Measurements from ENCODE around the gene CYP2W1. TPM values are rescaled to one million over a fixed set of nuclear protein-coding genes. Genes with fewer than 3 reads are reported as not detected.

CYP2W1 gene
- total and polyA plus RNA-seq, 2 experiments from 2014 or later = not detected

DNA sequence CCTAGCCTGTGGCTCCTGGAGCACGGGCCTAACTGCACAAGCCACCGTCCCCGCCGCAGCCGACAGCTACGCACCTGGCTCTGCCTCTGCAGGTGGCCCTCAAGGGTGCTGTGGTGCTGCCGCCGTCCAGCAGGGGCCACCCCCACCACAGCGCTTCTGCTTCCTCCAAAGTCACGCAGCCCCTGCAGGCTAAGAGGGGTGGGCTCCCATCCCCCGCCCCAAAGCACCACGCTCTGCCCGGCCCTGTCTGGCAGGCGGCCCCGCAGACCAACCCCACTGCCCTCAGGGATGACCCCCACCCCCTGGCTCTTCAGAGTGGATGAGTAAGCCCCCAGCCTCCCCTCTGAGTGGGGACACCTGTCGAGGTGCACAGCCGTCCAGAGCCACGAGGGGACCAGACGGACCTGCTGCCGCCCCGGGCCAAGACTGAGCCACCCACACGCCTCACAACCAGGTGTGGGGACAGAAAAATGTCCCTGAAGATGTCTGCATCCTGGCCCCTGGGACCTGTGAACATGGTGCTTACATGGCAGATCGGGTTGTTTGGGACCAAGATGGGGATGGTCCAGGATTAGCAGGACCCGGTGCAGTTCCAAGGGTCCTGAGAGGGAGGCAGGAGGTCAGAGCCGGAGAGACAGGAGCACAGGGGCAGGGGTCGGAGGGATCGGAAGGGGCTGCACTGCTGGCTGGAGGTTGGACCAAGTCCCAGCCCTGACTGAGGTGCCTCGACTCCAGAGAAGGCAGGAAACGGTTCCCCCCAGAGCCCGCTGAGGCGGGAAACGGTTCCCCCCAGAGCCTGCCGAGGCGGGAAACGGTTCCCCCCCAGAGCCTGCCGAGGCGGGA lies 19.5 kb upstream of the CYP2W1 start:
- Histone ChIP-seq H3K36me3 (ENCODE audit: low read depth) (peaks cover 6% of the 10 kb centered on the region; the same call in 1 of the 2 replicates), H3K4me2 (ENCODE audit: unreplicated experiment) (no peak overlapping the region), H3K9me3 (ENCODE audit: low read depth) (no peaks in the 10 kb centered on the region), H3K4me3 (no peak overlapping the region), H3K9me2 (ENCODE audit: insufficient read depth) (no peaks in the 10 kb centered on the region), H3K27me3 (replicated peaks; ENCODE audit: insufficient read depth) (peaks cover 4% of the 10 kb centered on the region; the same call in 1 of the 2 replicates), H4K20me1 (ENCODE audit: insufficient read depth) (no peaks in the 10 kb centered on the region), H2AFZ (no peak overlapping the region), H3K27ac (no peak overlapping the region), H3K4me1 (ENCODE audit: insufficient read depth) (peaks cover 7% of the 10 kb centered on the region), H3K79me2 (ENCODE audit: insufficient read depth) (no peaks in the 10 kb centered on the region), H3F3A (ENCODE audit: insufficient read depth) (peaks cover 10% of the 10 kb centered on the region), H3K9ac (no peak overlapping the region)
- DNase-seq = no peak
- in situ Hi-C loops (cut with MboI) = no loop called here
- 52 to 53% methylated on average over 22 to 35 of the region's 37 CpGs for WGBS, 2 experiments (ENCODE audit: low coverage in 1 of 2, low lambda C conversion rate in 2 of 2, missing lambda C conversion rate in 2 of 2)
- TF ChIP-seq EZH2 (IDR thresholded peaks at IDR 0.05; ENCODE audit: insufficient read depth, poor library complexity, severe bottlenecking) (no peak), EZH2phosphoT487 (IDR thresholded peaks at IDR 0.05; ENCODE audit: insufficient read depth, low read depth) (no peak)

DNA sequence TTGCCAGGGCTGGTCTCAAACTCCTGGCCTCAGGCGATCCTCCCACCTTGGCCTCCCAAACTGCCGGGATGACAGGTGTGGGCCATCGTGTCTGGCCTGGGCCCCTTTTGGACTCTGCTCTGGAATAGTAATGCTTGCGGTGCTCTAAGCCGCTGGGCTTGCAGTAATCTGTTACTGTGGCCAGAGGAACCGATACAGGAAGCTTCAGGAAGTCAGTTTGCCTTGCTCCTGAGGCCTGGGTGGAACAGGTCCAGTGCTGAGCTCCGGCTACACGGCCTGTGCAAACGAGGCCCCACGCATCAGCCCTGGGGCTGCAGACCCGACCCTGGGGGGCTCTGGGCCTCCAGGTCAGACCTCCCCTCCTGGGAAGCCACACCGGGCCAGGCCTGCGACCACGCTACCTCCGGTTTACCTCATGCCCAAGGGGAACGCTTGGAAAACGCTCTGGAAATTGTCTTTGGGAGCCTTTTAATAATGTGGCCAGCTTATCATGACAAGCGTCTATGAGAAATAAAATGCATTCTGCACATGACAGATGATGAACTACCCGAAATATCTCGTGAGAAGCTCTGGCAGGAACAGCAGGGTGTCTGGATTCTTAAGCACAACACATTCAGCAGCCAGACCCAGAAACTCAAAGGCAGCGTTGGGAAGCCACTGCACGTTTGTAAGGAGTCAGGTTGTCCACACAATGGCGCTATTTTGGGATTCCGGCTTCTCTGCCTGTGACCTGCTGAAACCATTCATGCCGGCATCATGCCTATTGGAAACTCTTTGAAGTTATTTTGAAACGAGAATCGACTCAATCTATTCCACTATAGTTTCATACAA lies 18.4 kb upstream of the CYP2W1 start:
- Histone ChIP-seq H3K79me2 (ENCODE audit: insufficient read depth) (peaks cover 10% of the 10 kb centered on the region; the same call in 1 of the 2 replicates), H3K4me3 (no peak overlapping the region), H3K36me3 (ENCODE audit: low read depth) (peaks cover 11% of the 10 kb centered on the region; the same call in 1 of the 2 replicates), H3F3A (ENCODE audit: insufficient read depth) (peaks cover 15% of the 10 kb centered on the region), H3K9me2 (ENCODE audit: insufficient read depth) (no peaks in the 10 kb centered on the region), H3K4me2 (ENCODE audit: unreplicated experiment) (no peak overlapping the region), H3K9me3 (ENCODE audit: low read depth) (no peaks in the 10 kb centered on the region), H4K20me1 (ENCODE audit: insufficient read depth) (no peaks in the 10 kb centered on the region), H3K27ac (no peak overlapping the region), H3K27me3 (replicated peaks; ENCODE audit: insufficient read depth) (no peaks in the 10 kb centered on the region; the same call in 1 of the 2 replicates), H3K9ac (no peak overlapping the region), H2AFZ (no peak overlapping the region), H3K4me1 (ENCODE audit: insufficient read depth) (peaks cover 7% of the 10 kb centered on the region)
- DNase-seq = peak; percentile 81
- 8 to 9% methylated on average over 26 to 27 of the region's 27 CpGs for WGBS, 2 experiments (ENCODE audit: low coverage in 1 of 2, low lambda C conversion rate in 2 of 2, missing lambda C conversion rate in 2 of 2)
- in situ Hi-C loops (cut with MboI) = no loop called here
- TF ChIP-seq EZH2phosphoT487 (IDR thresholded peaks at IDR 0.05; ENCODE audit: insufficient read depth, low read depth) (no peak), EZH2 (IDR thresholded peaks at IDR 0.05; ENCODE audit: insufficient read depth, poor library complexity, severe bottlenecking) (no peak)

DNA sequence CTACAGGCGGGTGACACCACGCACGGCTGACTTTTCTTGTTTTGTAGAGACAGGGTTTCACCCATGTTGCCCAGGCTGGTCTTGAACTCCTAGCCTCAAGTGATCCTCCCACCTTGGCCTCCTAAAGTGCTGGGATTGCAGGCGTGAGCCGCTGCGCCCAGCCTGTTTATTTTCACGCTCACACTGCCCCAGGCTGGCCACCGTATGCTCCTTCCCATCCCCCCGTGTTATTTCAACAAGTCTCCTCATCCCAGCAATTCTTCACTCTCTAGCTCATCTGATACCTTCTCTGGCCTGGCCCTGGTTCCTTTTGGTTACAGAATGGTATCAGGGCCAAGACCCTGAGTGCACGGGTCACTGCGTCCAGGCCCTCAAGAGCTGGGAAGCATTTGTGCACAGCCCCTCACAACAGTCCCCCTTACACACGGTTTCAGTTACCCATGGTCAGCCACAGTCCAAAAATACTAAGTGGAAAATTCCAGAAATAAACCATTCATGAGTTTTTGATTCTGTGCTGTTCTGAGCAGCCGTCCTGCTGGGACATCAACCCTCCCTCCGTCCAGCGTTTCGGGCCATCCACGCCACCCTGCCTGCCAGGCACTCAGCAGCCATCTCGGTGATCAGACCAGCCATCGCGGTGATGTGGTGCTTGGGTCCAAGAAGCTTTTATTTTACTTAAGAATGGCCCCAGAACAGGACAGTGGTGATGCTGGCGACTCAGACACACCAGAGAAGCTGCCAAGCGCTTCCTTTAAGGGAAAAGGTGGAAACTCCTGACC lies 16.5 kb upstream of the CYP2W1 start:
- Histone ChIP-seq H3K27me3 (replicated peaks; ENCODE audit: insufficient read depth) (no peaks in the 10 kb centered on the region), H3K4me3 (no peak overlapping the region), H3K27ac (no peak overlapping the region), H4K20me1 (ENCODE audit: insufficient read depth) (no peaks in the 10 kb centered on the region), H3K4me2 (ENCODE audit: unreplicated experiment) (no peak overlapping the region), H3K9ac (no peak overlapping the region), H3K9me3 (ENCODE audit: low read depth) (no peaks in the 10 kb centered on the region), H3K79me2 (ENCODE audit: insufficient read depth) (peaks cover 28% of the 10 kb centered on the region), H3K4me1 (ENCODE audit: insufficient read depth) (peaks cover 7% of the 10 kb centered on the region), H2AFZ (no peak overlapping the region), H3K9me2 (ENCODE audit: insufficient read depth) (no peaks in the 10 kb centered on the region), H3F3A (ENCODE audit: insufficient read depth) (peaks cover 15% of the 10 kb centered on the region), H3K36me3 (ENCODE audit: low read depth) (peaks cover 11% of the 10 kb centered on the region; the same call in 1 of the 2 replicates)
- DNase-seq = no peak
- no peak for TF ChIP-seq EZH2 (IDR thresholded peaks at IDR 0.05; ENCODE audit: insufficient read depth, poor library complexity, severe bottlenecking)
- TF ChIP-seq EZH2phosphoT487 (IDR thresholded peaks at IDR 0.05; ENCODE audit: insufficient read depth, low read depth) = no peak
- 86 to 89% methylated on average over 22 of the region's 22 CpGs for WGBS, 2 experiments (ENCODE audit: low coverage in 1 of 2, low lambda C conversion rate in 2 of 2, missing lambda C conversion rate in 2 of 2)
- in situ Hi-C loops (cut with MboI) = no loop called here

Data from GM23248 (cell line).